ENCODE measurements around the gene ARIH1.

DNA sequence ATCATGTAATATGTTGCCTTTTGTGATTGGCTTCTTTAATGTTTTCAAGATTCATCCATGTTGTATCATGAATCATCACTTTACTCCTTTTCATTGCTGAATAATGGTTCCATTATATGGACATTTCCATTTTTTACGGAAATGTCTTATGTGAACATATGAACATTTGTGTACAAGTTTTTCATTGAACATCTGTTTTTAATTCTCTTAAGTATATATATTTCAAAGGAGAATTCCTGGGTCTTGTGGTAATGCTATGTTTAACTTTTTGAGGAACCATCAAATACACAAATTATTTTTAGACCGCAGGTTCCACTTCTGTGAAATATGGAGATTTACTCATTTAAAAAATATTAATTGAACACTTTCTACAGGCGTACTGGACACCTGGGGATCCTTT, 85.7 kb downstream of the ARIH1 start:
- TF ChIP-seq CTCF (conservative IDR thresholded peaks at IDR 0.05): no peak
- TF ChIP-seq ZFX (IDR thresholded peaks at IDR 0.05): no peak

Data from C4-2B (cell line).